Head of caudate nucleus (tissue), 42 donors: ENCODE data around the gene MLLT1.
A peak's percentile ranks its signal among the peaks of the same experiment; 100 is the strongest.

Source experiments
- DNase-seq, 42 donors: peaks; one replicate each; pipeline versions ENCODE4 v3.0.0 to v3.0.0-alpha.2; 2020 to 2021; ENCODE audit warnings: mixed read lengths in 7 of 42
- intact Hi-C: fragments of 100-400 bp; cut with DNase I; formaldehyde crosslinking; loops from one replicate; pipeline ENCODE4 v1.15.0; 2022

The MLLT1 gene

GRCh38 chr19:6216996-6217751 lies 62.6 kb downstream of the MLLT1 start:
- peak in 15 of 42 donors; percentile 32 to 81 (median 54) for DNase-seq
- intact Hi-C loops = loop anchor here (5.0 kb wide), 2 partner anchors 65 to 80 kb away; no protein-coding TSS in a partner anchor

GRCh38 chr19:6216236-6216995 lies 63.4 kb downstream of the MLLT1 start:
- peak in 1 of 42 donors; percentile 2 for DNase-seq

DNA sequence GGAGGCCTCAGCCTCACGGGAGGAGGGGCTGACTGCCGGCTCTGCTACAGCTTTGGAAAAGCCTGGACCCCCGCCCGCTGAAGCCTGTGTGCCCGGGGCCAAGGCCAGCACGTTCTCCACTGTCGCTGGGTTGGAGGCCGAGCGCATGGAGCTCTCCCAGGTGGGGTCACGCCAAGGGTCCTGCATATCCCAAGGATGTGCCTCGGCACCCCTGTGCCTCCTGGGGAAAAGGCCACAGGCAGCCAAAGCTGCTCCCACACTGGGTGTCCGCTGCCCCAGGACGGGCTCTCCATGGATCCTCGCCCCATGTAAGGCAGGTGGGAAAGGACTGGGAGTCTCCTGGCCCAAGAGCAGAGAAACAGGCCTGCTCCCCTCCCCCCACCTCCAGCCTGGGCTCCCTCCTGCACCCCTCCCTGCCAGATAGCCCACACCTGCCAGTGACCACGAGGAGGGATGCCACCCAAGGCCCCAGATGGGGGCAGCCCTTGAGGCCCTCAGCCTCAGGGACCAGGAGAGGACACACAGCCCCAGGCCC lies 64.0 kb downstream of the MLLT1 start:
- intact Hi-C loops = loop anchor here (5.0 kb wide), 2 partner anchors 67 to 82 kb away; no protein-coding TSS in a partner anchor
- peak in 1 of 42 donors; percentile 2 for DNase-seq

More at GRCh38 chr19:6216236-6216995, 63.4 kb downstream of the MLLT1 start:
- intact Hi-C loops = loop anchor here (5.0 kb wide), 2 partner anchors 66 to 81 kb away; no protein-coding TSS in a partner anchor

DNA sequence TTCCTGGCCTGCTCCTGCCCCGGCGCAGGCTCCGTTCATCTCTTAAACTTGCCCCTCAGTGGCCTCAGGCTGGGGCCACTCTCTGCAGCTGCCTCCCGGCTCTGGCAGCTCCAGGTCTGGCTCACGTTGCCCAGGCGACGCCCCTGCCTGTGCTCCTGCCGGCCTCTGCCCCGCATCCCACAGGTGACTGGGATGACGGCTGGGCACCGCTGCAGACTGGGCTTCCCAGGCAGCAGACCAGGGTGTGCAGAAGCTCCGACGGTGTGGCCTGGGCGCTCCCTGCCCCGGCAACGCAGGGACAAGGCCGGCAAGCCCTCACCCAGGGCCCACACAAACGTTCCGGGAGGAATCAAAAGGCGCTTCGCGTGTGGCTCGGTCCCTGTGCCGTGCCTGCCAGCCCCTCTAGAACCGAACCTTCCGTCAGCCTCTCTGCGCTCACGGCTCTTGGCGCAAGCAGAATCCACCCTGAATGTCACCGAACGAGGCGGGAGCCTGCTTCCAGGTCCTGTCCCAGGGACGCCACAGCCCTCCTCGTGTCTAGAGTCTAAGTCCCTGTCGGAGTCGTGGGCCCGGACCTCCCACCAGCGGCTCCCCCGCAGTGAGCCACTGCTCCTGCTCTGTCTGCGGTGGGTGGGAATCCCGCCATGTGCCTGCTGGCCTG lies 64.8 kb downstream of the MLLT1 start:
- no peak for DNase-seq
- intact Hi-C loops = loop anchor here (5.0 kb wide), 2 partner anchors 67 to 82 kb away; no protein-coding TSS in a partner anchor

DNA sequence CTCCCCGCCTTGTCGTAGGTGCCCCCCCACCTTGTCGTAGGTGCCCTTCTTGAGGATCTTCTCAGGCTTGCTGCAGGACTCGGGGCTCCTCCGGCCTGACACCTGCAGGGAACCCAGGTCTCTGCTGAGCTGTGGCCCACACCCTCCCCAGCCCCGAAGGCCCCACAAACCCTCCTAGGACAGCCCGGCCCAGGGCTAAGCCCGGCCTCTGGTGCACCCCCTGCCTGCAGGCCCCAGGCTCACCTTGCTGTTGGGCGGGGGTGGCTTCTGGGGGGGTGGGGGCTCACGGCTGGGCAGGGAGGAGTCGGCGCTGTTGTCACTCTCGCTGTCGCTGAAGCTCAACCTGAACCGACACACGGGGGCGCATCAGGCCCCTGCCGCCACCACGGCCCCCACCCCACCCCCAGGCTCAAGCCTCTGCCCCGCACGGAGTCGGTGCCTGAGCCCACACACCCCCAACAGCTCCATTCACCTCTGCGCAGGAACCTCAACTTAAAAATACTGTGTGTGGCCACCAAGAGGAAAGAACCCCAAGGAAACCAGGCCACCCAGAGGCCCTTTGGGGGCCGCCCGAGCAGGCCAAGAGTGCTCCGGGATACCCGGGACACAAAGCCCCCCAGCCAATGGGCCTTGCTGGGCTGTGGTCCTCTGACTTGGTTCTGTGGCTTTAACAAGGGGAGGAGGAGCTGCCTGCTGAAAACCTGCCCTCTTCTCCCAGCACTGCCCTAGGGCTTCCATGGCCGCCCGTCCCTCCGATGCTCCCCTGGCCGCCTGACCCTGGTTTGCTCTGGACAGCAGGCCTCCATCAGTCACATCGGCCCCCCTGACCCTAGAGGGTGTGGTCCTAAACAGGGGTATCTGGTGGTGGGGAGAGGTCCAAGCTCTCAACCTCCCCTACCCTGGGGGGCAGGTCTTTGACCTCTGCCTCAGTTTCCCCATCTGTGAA lies 65.8 kb downstream of the MLLT1 start:
- intact Hi-C loops = no loop called here
- peak in 1 of 42 donors; percentile 14 for DNase-seq

DNA sequence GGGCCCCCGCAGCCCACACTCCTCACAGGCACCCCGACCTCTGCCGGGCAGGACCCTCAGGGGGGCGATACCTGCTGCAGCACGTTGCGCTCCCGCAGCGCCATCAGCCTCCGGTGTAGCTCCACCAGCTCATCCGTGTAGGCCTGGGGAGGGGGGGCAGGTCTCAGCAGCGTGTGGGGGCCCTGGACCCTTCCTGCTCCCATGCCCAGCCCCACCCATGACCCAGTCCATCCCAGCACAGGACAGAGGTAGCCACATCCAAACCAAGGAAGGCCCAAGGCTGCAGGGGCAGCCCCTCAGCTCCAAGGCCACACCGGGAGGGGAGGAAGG lies 66.5 kb downstream of the MLLT1 start:
- intact Hi-C loops = no loop called here
- DNase-seq = peak in 1 of 42 donors; percentile 10

GRCh38 chr19:6212403-6213265 lies 67.1 kb downstream of the MLLT1 start:
- DNase-seq = peak in 1 of 42 donors; percentile 13
- intact Hi-C loops = no loop called here

DNA sequence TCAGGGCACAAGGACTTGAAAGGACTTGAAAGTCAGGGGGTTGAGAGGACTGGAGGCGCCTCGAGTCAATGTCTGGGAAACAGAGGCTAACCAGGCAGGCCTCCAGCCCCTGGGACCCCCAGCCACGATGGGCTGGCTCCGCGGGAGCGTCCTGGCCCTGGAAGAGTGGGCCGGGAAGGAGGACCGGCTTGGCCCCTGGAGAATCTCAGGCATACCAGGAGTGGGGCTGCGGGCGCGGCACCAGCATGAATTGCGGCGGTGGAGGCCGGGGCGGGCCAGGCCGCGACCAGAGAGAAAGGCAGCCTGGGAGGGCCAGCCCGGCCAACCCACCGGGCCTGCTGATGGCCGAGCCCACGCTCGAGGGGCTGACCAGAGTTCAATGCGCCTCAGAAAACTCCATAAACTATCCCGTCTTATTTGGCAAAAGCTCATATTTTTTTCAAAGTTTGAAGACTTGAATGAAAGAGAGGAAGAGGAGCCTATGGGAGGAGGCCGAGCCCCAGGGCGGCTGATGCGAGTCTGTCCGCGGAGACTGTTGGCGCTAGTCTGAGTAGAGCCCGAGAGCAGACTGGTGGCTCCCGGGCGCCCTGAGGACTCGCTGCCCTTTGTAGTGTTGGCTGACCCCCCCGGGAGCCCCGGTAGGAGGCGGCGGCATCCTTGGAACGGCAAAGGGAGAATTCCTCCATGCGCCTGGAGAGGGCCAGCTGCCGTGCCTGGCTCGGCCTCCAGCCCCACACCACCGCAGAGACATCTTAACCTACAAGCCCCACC lies 68.0 kb downstream of the MLLT1 start:
- intact Hi-C loops = no loop called here
- DNase-seq = peak in 2 of 42 donors; percentile 13 to 16

DNA sequence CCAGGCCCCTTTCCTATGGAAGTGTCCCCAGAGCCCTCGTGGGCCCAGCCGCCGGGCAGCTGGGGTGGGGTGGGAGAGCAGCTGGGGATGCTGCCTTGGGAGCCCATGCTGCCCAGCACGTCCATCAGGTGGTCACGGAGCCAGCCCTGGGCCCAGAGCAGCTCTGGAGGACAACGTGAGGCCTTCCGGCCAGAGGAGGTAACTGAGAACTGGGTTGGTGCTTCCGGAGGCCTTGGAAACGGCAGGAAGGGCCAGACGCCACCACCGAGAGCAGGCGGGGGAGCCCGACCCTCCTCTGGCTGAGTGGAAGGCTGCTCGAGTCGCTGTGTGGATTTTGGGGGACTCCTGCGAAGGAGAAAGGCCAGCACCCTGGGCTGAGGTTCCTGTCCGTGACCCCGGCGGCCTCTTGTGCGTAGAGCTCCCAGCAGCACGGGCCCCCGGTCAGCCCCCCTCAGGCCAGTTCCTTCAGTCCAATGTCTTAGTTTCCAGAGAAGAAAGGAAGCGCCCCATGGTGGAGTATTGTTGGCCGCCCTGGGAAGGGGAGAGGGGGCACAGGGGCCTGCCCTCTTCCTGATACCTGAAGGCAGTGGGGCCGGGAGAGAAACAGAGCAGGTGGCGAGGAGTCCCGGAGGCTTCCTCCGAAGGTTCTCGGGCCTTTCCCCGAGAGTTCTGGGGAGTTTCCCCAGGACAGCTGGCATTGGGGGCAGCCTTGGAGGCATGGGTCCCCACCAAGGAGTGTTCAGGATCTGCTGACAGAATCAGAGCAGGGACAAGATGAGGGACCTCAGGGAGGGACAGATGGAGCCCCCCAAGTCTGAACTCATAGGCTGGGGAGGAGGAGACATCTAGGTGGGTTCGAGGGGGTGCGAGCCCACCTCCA lies 68.8 kb downstream of the MLLT1 start:
- intact Hi-C loops = no loop called here
- no peak for DNase-seq

GRCh38 chr19:6210091-6210490 lies 69.7 kb downstream of the MLLT1 start:
- no peak for DNase-seq
- intact Hi-C loops = no loop called here

DNA sequence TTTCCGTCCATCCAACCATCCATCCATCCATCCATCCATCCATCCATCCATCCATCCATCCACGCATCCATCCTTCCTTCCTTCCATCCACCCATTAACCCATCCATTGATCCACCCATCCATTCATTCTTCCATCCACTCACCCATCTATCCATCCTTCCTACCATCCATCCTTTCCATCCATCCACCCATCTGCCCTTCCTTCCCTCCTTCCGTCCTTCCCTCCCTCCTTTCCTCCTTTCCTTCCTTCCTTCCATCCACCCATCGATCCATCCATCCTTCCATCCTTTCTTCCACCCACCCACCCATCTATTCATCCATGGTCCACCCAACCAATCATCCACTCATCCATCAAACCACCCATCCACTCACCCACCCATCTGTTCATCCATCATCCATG lies 70.1 kb downstream of the MLLT1 start:
- intact Hi-C loops = no loop called here

GRCh38 chr19:6209233-6209632 lies 70.5 kb downstream of the MLLT1 start:
- DNase-seq = no peak

More for the DNA sequence above, 70.1 kb downstream of the MLLT1 start:
- no peak for DNase-seq

GRCh38 chr19:6204866-6205723 lies 74.7 kb downstream of the MLLT1 start:
- intact Hi-C loops = no loop called here
- no peak for DNase-seq

More at GRCh38 chr19:6209233-6209632, 70.5 kb downstream of the MLLT1 start:
- intact Hi-C loops = no loop called here

DNA sequence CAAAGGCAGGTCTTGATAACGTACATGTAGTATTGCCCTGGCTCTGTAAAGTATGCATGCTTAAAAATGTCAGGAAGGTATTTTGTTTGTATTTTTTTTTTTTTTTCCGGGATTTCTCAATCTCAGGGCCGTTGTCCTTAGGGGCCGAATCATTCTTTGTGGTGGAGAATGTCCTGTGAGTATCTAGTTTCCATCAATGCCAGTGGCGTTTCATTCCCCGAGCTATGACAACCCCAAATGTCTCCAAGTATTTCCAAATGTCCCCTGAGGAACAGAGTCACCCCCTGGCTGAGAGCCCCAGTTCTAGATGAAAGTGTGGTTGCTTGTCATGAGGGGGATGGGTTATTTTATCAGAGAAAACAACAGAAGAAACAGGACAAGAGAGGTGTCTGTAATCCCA lies 75.6 kb downstream of the MLLT1 start:
- no peak for DNase-seq
- intact Hi-C loops = no loop called here
